H1 (cell line): ENCODE results near the gene PDPK1. TPM values are rescaled to one million over a fixed set of nuclear protein-coding genes. Genes with fewer than 3 reads are reported as not detected.

Experiments used
- CTCF ChIA-PET: fragments of 300-600 bp; sonication (Branson Sonifier 250); formaldehyde crosslinking; loops from one replicate; lab custom pipeline; 2021; ENCODE audit not compliant: partially characterized antibody; lab: Charles Lee
- POLR2A ChIA-PET: fragments of 300-600 bp; sonication (Branson Sonifier 250); formaldehyde crosslinking; loops from one replicate; lab custom pipeline; 2021; ENCODE audit warnings: inconsistent platforms; ENCODE audit not compliant: partially characterized antibody; lab: Charles Lee
- DNase-seq, 2 experiments: peaks; one replicate each; pipeline versions ENCODE4 v3.0.0 to v3.0.0-alpha.2; 2010 to 2022; ENCODE audit warnings: low spot score in 2 of 2, low read depth in 1 of 2, mixed read lengths in 1 of 2
- FAIRE-seq: peaks from 2 replicates; lab custom pipeline; 2011; peaks lifted over from hg19 to GRCh38; lab: Jason Lieb, UNC
- H2AFZ ChIP-seq: 2 replicates; pipeline ENCODE4 v1.8.1; 2012; ENCODE audit warnings: low read length, inconsistent platforms
- H2AK5ac ChIP-seq: 2 replicates; pipeline ENCODE4 v1.6.1; 2013; ENCODE audit warnings: low read depth, low read length
- H2BK120ac ChIP-seq: replicated peaks from 2 replicates; pipeline ENCODE3; 2013; ENCODE audit warnings: low read depth, low read length, inconsistent platforms
- H2BK12ac ChIP-seq: 2 replicates; pipeline ENCODE4 v1.6.1; 2013; ENCODE audit warnings: low read depth, low read length
- H2BK15ac ChIP-seq: 2 replicates; pipeline ENCODE4 v1.6.1; 2013; ENCODE audit warnings: low read length
- H2BK20ac ChIP-seq: 2 replicates; pipeline ENCODE4 v1.6.1; 2013; ENCODE audit warnings: low read length
- H2BK5ac ChIP-seq: 2 replicates; pipeline ENCODE4 v1.6.1; 2013; ENCODE audit warnings: low read depth, low read length
- H3K14ac ChIP-seq: 2 replicates; pipeline ENCODE4 v1.6.1; 2013; ENCODE audit warnings: inconsistent platforms; ENCODE audit not compliant: insufficient read length
- H3K18ac ChIP-seq: 2 replicates; pipeline ENCODE4 v1.6.1; 2013; ENCODE audit warnings: low read length; ENCODE audit errors: extremely low read depth
- H3K23ac ChIP-seq: 2 replicates; pipeline ENCODE4 v1.6.1; 2013; ENCODE audit warnings: inconsistent platforms; ENCODE audit not compliant: insufficient read length
- H3K23me2 ChIP-seq: 2 replicates; pipeline ENCODE4 v1.6.1; 2013; ENCODE audit warnings: low read depth, low read length
- H3K27ac ChIP-seq: 2 replicates; pipeline ENCODE4 v1.6.1; 2011; ENCODE audit warnings: low read depth, low read length, inconsistent platforms
- H3K27me3 ChIP-seq, 4 experiments: replicated peaks in 1 of 4; 1 replicate in 1 of 4; 2 replicates in 3 of 4; pipeline versions ENCODE4 v1.6.1 to v1.8.1; 2011 to 2013; ENCODE audit warnings: low read length in 3 of 4, mild to moderate bottlenecking in 3 of 4, inconsistent platforms in 2 of 4, mixed read lengths in 2 of 4, moderate library complexity in 1 of 4; ENCODE audit not compliant: control insufficient read depth in 3 of 4, insufficient read depth in 3 of 4; ENCODE audit errors: extremely low read depth in 1 of 4
- H3K36me3 ChIP-seq, 4 experiments: 2 replicates each; pipeline versions ENCODE4 v1.6.1 to v1.8.1; 2011 to 2013; ENCODE audit warnings: mild to moderate bottlenecking in 4 of 4, low read length in 3 of 4, moderate library complexity in 2 of 4, control low read depth in 1 of 4, inconsistent platforms in 1 of 4; ENCODE audit not compliant: insufficient read depth in 4 of 4, control insufficient read depth in 2 of 4
- H3K4ac ChIP-seq: replicated peaks from 2 replicates; pipeline ENCODE3; 2013; ENCODE audit warnings: low read length, low read depth, mixed read lengths, inconsistent platforms; ENCODE audit not compliant: insufficient read length
- H3K4me1 ChIP-seq, 4 experiments: replicated peaks in 1 of 4; 1 replicate in 1 of 4; 2 replicates in 3 of 4; pipeline versions ENCODE4 v1.6.1 to v1.8.1; 2011 to 2013; ENCODE audit warnings: low read length in 3 of 4, inconsistent platforms in 2 of 4, mixed read lengths in 1 of 4; ENCODE audit not compliant: insufficient read depth in 4 of 4, control insufficient read depth in 3 of 4
- H3K4me2 ChIP-seq, 2 experiments: 2 replicates each; pipeline versions ENCODE4 v1.6.1 to v1.8.1; 2011 to 2013; ENCODE audit warnings: low read depth in 2 of 2, low read length in 2 of 2, control low read depth in 1 of 2, inconsistent platforms in 1 of 2, mild to moderate bottlenecking in 1 of 2; ENCODE audit not compliant: insufficient read depth in 1 of 2
- H3K4me3 ChIP-seq, 4 experiments: fragments of 200-600, 300-600 bp in 1 of 4; sonication (generic), shearing (Covaris generic), sonication (Bioruptor Twin) in 1 of 4; 2 replicates each; pipeline versions ENCODE4 v1.5.1 to v1.8.1; 2011 to 2016; ENCODE audit warnings: low read length in 4 of 4, low read depth in 3 of 4, control low read depth in 2 of 4, inconsistent platforms in 2 of 4, mild to moderate bottlenecking in 2 of 4, mixed read lengths in 1 of 4, moderate library complexity in 1 of 4; ENCODE audit not compliant: insufficient read depth in 2 of 4; ENCODE audit errors: extremely low read depth in 1 of 4
- H3K56ac ChIP-seq: replicated peaks from 2 replicates; pipeline ENCODE3; 2013; ENCODE audit warnings: low read depth, mild to moderate bottlenecking, mixed read lengths, low read length, inconsistent platforms; ENCODE audit not compliant: insufficient read length
- H3K79me1 ChIP-seq: 2 replicates; pipeline ENCODE4 v1.6.1; 2013; ENCODE audit warnings: low read depth, low read length, control low read depth
- H3K79me2 ChIP-seq, 2 experiments: 2 replicates each; pipeline versions ENCODE4 v1.6.1 to v1.8.1; 2012 to 2013; ENCODE audit warnings: low read length in 2 of 2, mild to moderate bottlenecking in 2 of 2, inconsistent platforms in 1 of 2; ENCODE audit not compliant: insufficient read depth in 2 of 2, control insufficient read depth in 1 of 2
- H3K9ac ChIP-seq, 4 experiments: replicated peaks in 1 of 4; 1 replicate in 1 of 4; 2 replicates in 3 of 4; pipeline versions ENCODE4 v1.6.1 to v1.8.1; 2011 to 2013; ENCODE audit warnings: low read depth in 3 of 4, low read length in 3 of 4, control low read depth in 2 of 4, mild to moderate bottlenecking in 2 of 4, moderate library complexity in 2 of 4, inconsistent platforms in 1 of 4; ENCODE audit errors: extremely low read depth in 1 of 4
- H3K9me3 ChIP-seq, 2 experiments: 2 replicates each; pipeline versions ENCODE4 v1.6.1 to v1.8.1; 2012 to 2013; ENCODE audit warnings: mild to moderate bottlenecking in 2 of 2, moderate library complexity in 2 of 2, control low read depth in 1 of 2, inconsistent platforms in 1 of 2, low read depth in 1 of 2, low read length in 1 of 2, mixed read lengths in 1 of 2; ENCODE audit not compliant: insufficient read depth in 2 of 2
- H4K20me1 ChIP-seq, 2 experiments: replicated peaks in 1 of 2; 2 replicates each; pipeline versions ENCODE3 to v1.8.1; 2011 to 2013; ENCODE audit warnings: inconsistent platforms in 2 of 2, low read length in 2 of 2, mild to moderate bottlenecking in 1 of 2; ENCODE audit not compliant: insufficient read depth in 2 of 2, control insufficient read depth in 1 of 2
- H4K5ac ChIP-seq: 2 replicates; pipeline ENCODE4 v1.6.1; 2013; ENCODE audit warnings: low read length, low read depth, mixed read lengths, inconsistent platforms; ENCODE audit not compliant: insufficient read length
- H4K8ac ChIP-seq: 2 replicates; pipeline ENCODE4 v1.8.0; 2013; ENCODE audit warnings: mild to moderate bottlenecking, moderate library complexity, low read length, inconsistent platforms; ENCODE audit not compliant: insufficient read depth; ENCODE audit errors: extremely low read depth
- H4K91ac ChIP-seq: replicated peaks from 2 replicates; pipeline ENCODE3; 2013; ENCODE audit warnings: low read length, mixed read lengths, inconsistent platforms; ENCODE audit not compliant: insufficient read length
- CBX5 ChIP-seq: fragments of 300-800, 300-1000 bp; sonication (generic); IDR thresholded peaks from 2 replicates; pipeline ENCODE4 v1.7.1; 2016; ENCODE audit warnings: antibody characterized with exemption, low read length, low read depth
- POLR2AphosphoS5 ChIP-seq: IDR thresholded peaks from 2 replicates; pipeline ENCODE4 v1.6.1; 2011; ENCODE audit warnings: low read depth, low read length
- RFX5 ChIP-seq: IDR thresholded peaks from 2 replicates; pipeline ENCODE4 v1.6.1; 2011; ENCODE audit warnings: low read depth, low read length, improper control_type of control experiment, borderline replicate concordance
- SIX5 ChIP-seq: IDR thresholded peaks from 2 replicates; pipeline ENCODE4 v1.6.1; 2011; ENCODE audit warnings: mild to moderate bottlenecking, low read depth, low read length
- WGBS, 2 experiments: shearing (Covaris generic) in 1 of 2; methylation state at CpG; one replicate each; pipeline versions ENCODE4 v1.1.6 to v1.1.7; 2013 to 2015; ENCODE audit warnings: low lambda C conversion rate in 2 of 2, mixed read lengths in 2 of 2, inconsistent platforms in 1 of 2, low coverage in 1 of 2, missing lambda C conversion rate in 1 of 2; ENCODE audit not compliant: insufficient replicate concordance in 2 of 2, insufficient coverage in 1 of 2, insufficient read length in 1 of 2; ENCODE audit errors: extremely low coverage in 1 of 2, missing lambda C conversion rate in 1 of 2; 5-methylcytosine and 5-hydroxymethylcytosine counted together
- polyA plus RNA-seq, 7 experiments: library from polyadenylated mRNA; depleted of rRNA in 3 of 7; stranded (reverse) in 5 of 7; unstranded in 2 of 7; fragments of >200 nt in 5 of 7; fragments of 200-250 nt in 2 of 7; gene quantifications; 1 replicate in 5 of 7; 2 replicates in 1 of 7; 4 replicates in 1 of 7; pipeline versions ENCODE4 v1.2.1 to v1.2.3, GENCODE V29; 2011 to 2013; ENCODE audit warnings: missing spikeins in 2 of 7, mixed read lengths in 2 of 7
- total RNA-seq: library from RNA; stranded (reverse); fragmentation: NEBNext Ultra II Directional; extraction: Animal tissue kit (Norgen Biotek cat#: 25700); gene quantifications from 2 replicates; pipeline ENCODE4 v1.2.1, GENCODE V29; 2021
- TF ChIP-seq, protein P1 (sequence below): IDR thresholded peaks from 2 replicates; pipeline ENCODE4 v1.6.1; 2011; ENCODE audit warnings: low read length, improper control_type of control experiment

The PDPK1 gene
- total and polyA plus RNA-seq, 2 of the 8 experiments (the other 6 are each of a cell fraction or from before 2014, with no cell fraction given): 17.1 to 27.8 TPM

DNA sequence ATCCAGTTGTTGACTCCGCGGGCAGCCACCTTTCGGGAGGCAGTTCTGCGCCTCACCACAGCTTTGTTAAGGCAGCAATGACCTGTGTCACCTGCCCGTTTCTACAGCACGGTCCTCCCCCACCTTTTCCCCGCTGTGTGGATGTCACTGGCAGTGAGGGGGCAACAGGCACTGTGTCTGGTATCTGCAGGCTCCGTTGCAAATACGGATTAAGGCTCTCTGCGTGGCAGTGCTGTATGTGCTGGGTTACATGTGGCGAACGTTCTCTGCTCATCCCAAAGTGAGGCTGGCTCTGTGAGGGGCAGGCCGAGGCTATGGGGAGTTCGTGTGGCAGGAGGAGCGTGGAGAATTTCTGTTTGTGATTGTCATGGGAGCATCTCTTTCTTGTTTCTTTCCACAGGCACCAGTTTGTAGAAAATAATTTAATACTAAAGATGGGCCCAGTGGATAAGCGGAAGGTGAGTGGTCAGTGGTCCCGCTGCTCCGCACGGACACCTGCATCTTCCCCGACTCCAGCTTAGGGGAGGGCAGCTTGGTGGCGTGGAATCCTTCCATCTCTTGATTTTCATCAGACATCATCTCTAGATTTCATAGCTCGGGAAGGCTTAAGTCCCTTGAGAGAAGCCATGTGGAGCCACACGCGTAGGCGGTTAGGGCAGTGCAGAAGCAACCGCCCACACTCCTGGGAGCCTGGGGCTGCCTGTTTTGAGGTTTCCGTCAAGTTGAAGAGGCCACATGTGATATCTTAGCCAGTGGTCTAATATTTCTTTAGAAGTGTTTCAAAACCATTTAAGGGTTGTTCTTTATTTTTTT, 57.8 kb downstream of the PDPK1 start:
- peaks cover 4% of the 10 kb centered on the region; the same call in 1 of the 2 replicates for H3K79me1 ChIP-seq
- H3K4ac ChIP-seq: no peak overlapping the region
- H3K27me3 ChIP-seq: no peaks in the 10 kb centered on the region
- DNase-seq (no peak), FAIRE-seq (no peak)
- H4K8ac ChIP-seq: no peak overlapping the region
- ChIA-PET CTCF (interaction anchor here (0.6 to 1.4 kb wide), 4 partner anchors 9 to 94 kb away, joined by 3 read pairs; no protein-coding TSS in a partner anchor), POLR2A (no interaction called here)
- H2BK15ac ChIP-seq: no peak overlapping the region
- no peak overlapping the region for H2BK120ac ChIP-seq
- no peak overlapping the region for H3K23ac ChIP-seq
- H4K20me1 ChIP-seq: peaks cover 0 to 7% of the 10 kb centered on the region in 2 experiments
- H4K5ac ChIP-seq: no peak overlapping the region
- 94% methylated on average over 27 of the region's 27 CpGs; no CpG with 5 or more reads in 1 of the 2 experiments for WGBS, 2 experiments
- H2BK12ac ChIP-seq: no peak overlapping the region
- no peak overlapping the region for H4K91ac ChIP-seq
- H3K18ac ChIP-seq: no peak overlapping the region
- no peaks in the 10 kb centered on the region for H3K9me3 ChIP-seq
- no peaks in the 10 kb centered on the region for H3K4me1 ChIP-seq
- H3K36me3 ChIP-seq: peaks cover 0 to 9% (median 2%) of the 10 kb centered on the region in 4 experiments; a peak in 4 of 8 replicates
- H3K27ac ChIP-seq: no peak overlapping the region
- H2BK20ac ChIP-seq: no peak overlapping the region
- H3K9ac ChIP-seq: no peak overlapping the region
- H3K23me2 ChIP-seq: no peaks in the 10 kb centered on the region
- H3K79me2 ChIP-seq: no peaks in the 10 kb centered on the region
- H2AK5ac ChIP-seq: no peak overlapping the region
- no peak overlapping the region for H2BK5ac ChIP-seq
- no peak overlapping the region for H2AFZ ChIP-seq
- H3K4me3 ChIP-seq: no peak overlapping the region
- H3K14ac ChIP-seq: no peak overlapping the region
- no peak overlapping the region for H3K56ac ChIP-seq
- no peak overlapping the region for H3K4me2 ChIP-seq
- TF ChIP-seq POLR2AphosphoS5: no peak
- TF ChIP-seq, protein P1, sequence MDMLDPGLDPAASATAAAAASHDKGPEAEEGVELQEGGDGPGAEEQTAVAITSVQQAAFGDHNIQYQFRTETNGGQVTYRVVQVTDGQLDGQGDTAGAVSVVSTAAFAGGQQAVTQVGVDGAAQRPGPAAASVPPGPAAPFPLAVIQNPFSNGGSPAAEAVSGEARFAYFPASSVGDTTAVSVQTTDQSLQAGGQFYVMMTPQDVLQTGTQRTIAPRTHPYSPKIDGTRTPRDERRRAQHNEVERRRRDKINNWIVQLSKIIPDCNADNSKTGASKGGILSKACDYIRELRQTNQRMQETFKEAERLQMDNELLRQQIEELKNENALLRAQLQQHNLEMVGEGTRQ: no peak
- no peak for TF ChIP-seq SIX5
- no peak for TF ChIP-seq CBX5
- TF ChIP-seq RFX5: no peak
